GM12878 (cell line): ENCODE measurements around the gene RBKS.

Source experiments
- EGR1 ChIP-seq, 2 experiments: IDR thresholded peaks; 1 replicate in 1 of 2; 2 replicates in 1 of 2; pipeline ENCODE4 v1.6.1; 2011 to 2012; ENCODE audit warnings: low read depth in 2 of 2, low read length in 2 of 2, borderline replicate concordance in 1 of 2, mild to moderate bottlenecking in 1 of 2, moderate library complexity in 1 of 2
- EP300 ChIP-seq, 2 experiments: fragments of 150-350 bp in 1 of 2; IDR thresholded peaks; 2 replicates each; pipeline ENCODE4 v1.6.1; 2011 to 2012; ENCODE audit warnings: low read depth in 2 of 2, low read length in 2 of 2, borderline replicate concordance in 1 of 2, improper control_type of control experiment in 1 of 2, inconsistent platforms in 1 of 2; ENCODE audit not compliant: control insufficient read depth in 1 of 2
- ESRRA ChIP-seq: IDR thresholded peaks from 2 replicates; pipeline ENCODE4 v1.6.1; 2012; ENCODE audit warnings: mild to moderate bottlenecking, low read length, improper control_type of control experiment
- EZH2 ChIP-seq: IDR thresholded peaks from 2 replicates; pipeline ENCODE4 v1.6.1; 2012; ENCODE audit warnings: low read depth, mild to moderate bottlenecking, control low read depth, inconsistent platforms, low read length, borderline replicate concordance; ENCODE audit not compliant: control insufficient read depth
- JUNB ChIP-seq: IDR thresholded peaks from 2 replicates; pipeline ENCODE4 v1.6.1; 2016; ENCODE audit warnings: antibody characterized with exemption, mild to moderate bottlenecking
- POLR2A ChIP-seq: IDR thresholded peaks from 2 replicates; pipeline ENCODE4 v1.6.1; 2011; ENCODE audit warnings: low read depth, mild to moderate bottlenecking, low read length
- SP1 ChIP-seq: IDR thresholded peaks from one replicate; pipeline ENCODE4 v1.6.1; 2011; ENCODE audit warnings: low read depth, low read length
- SPI1 ChIP-seq: IDR thresholded peaks from 2 replicates; pipeline ENCODE4 v1.6.1; 2011; ENCODE audit warnings: low read depth, mild to moderate bottlenecking, low read length, moderate library complexity, borderline replicate concordance; ENCODE audit not compliant: insufficient read depth
- TF ChIP-seq, protein P1 (sequence below), 3 experiments: IDR thresholded peaks in 2 of 3; conservative IDR thresholded peaks in 1 of 3; 2 replicates each; pipeline ENCODE4 v1.5.1; 2011; ENCODE audit warnings: low read depth in 3 of 3, low read length in 3 of 3, mild to moderate bottlenecking in 3 of 3, control low read depth in 2 of 3, moderate library complexity in 2 of 3, inconsistent platforms in 1 of 3, mixed read lengths in 1 of 3; ENCODE audit not compliant: control insufficient read depth in 2 of 3, insufficient read depth in 1 of 3; ENCODE audit errors: extremely low read depth in 1 of 3
- TF ChIP-seq, protein P2 (sequence below): IDR thresholded peaks from 2 replicates; pipeline ENCODE4 v1.6.1; 2012; ENCODE audit warnings: mild to moderate bottlenecking, low read depth, low read length

DNA sequence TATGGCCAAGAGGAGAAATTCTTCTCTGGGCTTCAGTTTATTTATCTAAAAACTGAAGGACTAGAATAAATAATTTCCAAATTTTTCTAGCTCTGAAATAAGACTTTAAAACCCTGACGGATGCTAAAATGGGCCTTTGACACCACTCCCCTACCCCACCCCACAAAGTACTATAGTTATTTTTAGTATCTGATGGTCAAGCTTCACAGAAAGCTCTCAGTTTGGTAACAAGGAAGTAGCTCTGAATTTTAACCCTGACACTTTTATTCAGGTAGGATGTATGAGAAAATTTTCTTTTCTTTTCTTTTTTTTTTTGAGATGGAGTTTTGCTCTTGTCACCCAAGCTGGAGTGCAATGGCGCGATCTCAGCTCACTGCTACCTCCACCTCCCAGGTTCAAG is 2.4 kb downstream of the RBKS start:
- no peak for TF ChIP-seq EGR1 (IDR thresholded peaks at IDR 0.05; ENCODE audit: borderline replicate concordance in 1 of 2, low read depth in 2 of 2, low read length in 2 of 2)
- TF ChIP-seq SP1, result no peak
- TF ChIP-seq POLR2A, result no peak
- no peak for TF ChIP-seq EP300 (IDR thresholded peaks at IDR 0.05; ENCODE audit: borderline replicate concordance in 1 of 2, control insufficient read depth in 1 of 2, low read depth in 2 of 2, low read length in 2 of 2)
- TF ChIP-seq ESRRA, result no peak
- no peak for TF ChIP-seq JUNB
- TF ChIP-seq, protein P1, sequence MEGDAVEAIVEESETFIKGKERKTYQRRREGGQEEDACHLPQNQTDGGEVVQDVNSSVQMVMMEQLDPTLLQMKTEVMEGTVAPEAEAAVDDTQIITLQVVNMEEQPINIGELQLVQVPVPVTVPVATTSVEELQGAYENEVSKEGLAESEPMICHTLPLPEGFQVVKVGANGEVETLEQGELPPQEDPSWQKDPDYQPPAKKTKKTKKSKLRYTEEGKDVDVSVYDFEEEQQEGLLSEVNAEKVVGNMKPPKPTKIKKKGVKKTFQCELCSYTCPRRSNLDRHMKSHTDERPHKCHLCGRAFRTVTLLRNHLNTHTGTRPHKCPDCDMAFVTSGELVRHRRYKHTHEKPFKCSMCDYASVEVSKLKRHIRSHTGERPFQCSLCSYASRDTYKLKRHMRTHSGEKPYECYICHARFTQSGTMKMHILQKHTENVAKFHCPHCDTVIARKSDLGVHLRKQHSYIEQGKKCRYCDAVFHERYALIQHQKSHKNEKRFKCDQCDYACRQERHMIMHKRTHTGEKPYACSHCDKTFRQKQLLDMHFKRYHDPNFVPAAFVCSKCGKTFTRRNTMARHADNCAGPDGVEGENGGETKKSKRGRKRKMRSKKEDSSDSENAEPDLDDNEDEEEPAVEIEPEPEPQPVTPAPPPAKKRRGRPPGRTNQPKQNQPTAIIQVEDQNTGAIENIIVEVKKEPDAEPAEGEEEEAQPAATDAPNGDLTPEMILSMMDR (IDR thresholded peaks at IDR 0.05 in 2 of 3, conservative IDR thresholded peaks at IDR 0.05 in 1 of 3; ENCODE audit: control insufficient read depth in 2 of 3, extremely low read depth in 1 of 3, insufficient read depth in 1 of 3, low read depth in 3 of 3, low read length in 3 of 3), result no peak
- TF ChIP-seq, protein P2, sequence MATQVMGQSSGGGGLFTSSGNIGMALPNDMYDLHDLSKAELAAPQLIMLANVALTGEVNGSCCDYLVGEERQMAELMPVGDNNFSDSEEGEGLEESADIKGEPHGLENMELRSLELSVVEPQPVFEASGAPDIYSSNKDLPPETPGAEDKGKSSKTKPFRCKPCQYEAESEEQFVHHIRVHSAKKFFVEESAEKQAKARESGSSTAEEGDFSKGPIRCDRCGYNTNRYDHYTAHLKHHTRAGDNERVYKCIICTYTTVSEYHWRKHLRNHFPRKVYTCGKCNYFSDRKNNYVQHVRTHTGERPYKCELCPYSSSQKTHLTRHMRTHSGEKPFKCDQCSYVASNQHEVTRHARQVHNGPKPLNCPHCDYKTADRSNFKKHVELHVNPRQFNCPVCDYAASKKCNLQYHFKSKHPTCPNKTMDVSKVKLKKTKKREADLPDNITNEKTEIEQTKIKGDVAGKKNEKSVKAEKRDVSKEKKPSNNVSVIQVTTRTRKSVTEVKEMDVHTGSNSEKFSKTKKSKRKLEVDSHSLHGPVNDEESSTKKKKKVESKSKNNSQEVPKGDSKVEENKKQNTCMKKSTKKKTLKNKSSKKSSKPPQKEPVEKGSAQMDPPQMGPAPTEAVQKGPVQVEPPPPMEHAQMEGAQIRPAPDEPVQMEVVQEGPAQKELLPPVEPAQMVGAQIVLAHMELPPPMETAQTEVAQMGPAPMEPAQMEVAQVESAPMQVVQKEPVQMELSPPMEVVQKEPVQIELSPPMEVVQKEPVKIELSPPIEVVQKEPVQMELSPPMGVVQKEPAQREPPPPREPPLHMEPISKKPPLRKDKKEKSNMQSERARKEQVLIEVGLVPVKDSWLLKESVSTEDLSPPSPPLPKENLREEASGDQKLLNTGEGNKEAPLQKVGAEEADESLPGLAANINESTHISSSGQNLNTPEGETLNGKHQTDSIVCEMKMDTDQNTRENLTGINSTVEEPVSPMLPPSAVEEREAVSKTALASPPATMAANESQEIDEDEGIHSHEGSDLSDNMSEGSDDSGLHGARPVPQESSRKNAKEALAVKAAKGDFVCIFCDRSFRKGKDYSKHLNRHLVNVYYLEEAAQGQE, result no peak
- TF ChIP-seq EZH2, result no peak
- no peak for TF ChIP-seq SPI1
